ENCODE results near the gene DLEC1. TPM values are rescaled to one million over a fixed set of nuclear protein-coding genes. Genes with fewer than 3 reads are reported as not detected.

DLEC1 gene
- total RNA-seq, 2 experiments from 2014 or later: 0.63 to 0.99 TPM

GRCh38 chr3:38170722-38171121, 131.7 kb downstream of the DLEC1 start:
- POLR2A ChIA-PET: no interaction called here
- CTCF ChIA-PET: no interaction called here

- ChIA-PET POLR2A (interaction anchor here (2.1 kb wide), 1 partner anchor 34 kb away, joined by 7 read pairs; the partner anchor contains the start of gene ACAA1), CTCF (interaction anchor here (0.7 kb wide), 1 partner anchor 18 kb away, joined by 3 read pairs; no protein-coding TSS in a partner anchor)
Measured at GRCh38 chr3:38171622-38172021, 132.6 kb downstream of the DLEC1 start.

Other genes with a start within 250 kb of the DLEC1 start
- gene CTDSPL, start 177.3 kb upstream of the DLEC1 start, total RNA-seq: 1 to 10 TPM; 1.0 to 1.6 TPM
- gene VILL, start 48.4 kb upstream of the DLEC1 start, total RNA-seq: 10 to 100 TPM; 13.2 to 13.6 TPM
- 1 to 10 TPM; 7.8 to 9.2 TPM for gene PLCD1, start 9.6 kb upstream of the DLEC1 start, total RNA-seq
- 10 to 100 TPM; 73.5 to 75.3 TPM for gene ACAA1, start 97.9 kb downstream of the DLEC1 start, total RNA-seq
- gene MYD88, start 99.5 kb downstream of the DLEC1 start, total RNA-seq: 10 to 100 TPM; 34.2 to 34.5 TPM
- 10 to 100 TPM; 61.2 to 63.6 TPM for gene OXSR1, start 126.3 kb downstream of the DLEC1 start, total RNA-seq
- gene SLC22A13, start 226.6 kb downstream of the DLEC1 start, total RNA-seq: under 1 TPM; 0.23 to 0.36 TPM
- gene SLC22A14, start 243.1 kb downstream of the DLEC1 start, total RNA-seq: under 1 TPM in 1 of 2 experiments, not detected in 1; 0.11 TPM

Measured in activated CD8-positive, alpha-beta memory T cell treated with anti-CD3 and anti-CD28 coated beads for 36 hours (primary cell).